MM.1S (cell line): ENCODE measurements around the gene TMEM43.
A peak's percentile ranks its signal among the peaks of the same experiment; 100 is the strongest.

Experiments used
- DNase-seq: peaks from one replicate; pipeline ENCODE4 v3.0.0-alpha.2; 2015
- H2AFZ ChIP-seq: fragments of 300-600 bp; sonication (generic); 2 replicates; pipeline ENCODE4 v1.6.0; 2016; ENCODE audit warnings: antibody characterized with exemption, low read length
- H3F3A ChIP-seq: fragments of 300-600 bp; sonication (generic); 2 replicates; pipeline ENCODE4 v1.6.1; 2016; ENCODE audit warnings: mild to moderate bottlenecking, antibody characterized with exemption, low read length, moderate library complexity, mixed read lengths; ENCODE audit not compliant: insufficient read depth
- H3K27ac ChIP-seq: fragments of 300-600 bp; sonication (generic); 2 replicates; pipeline ENCODE4 v1.5.1; 2016; ENCODE audit warnings: mild to moderate bottlenecking, low read length
- H3K27me3 ChIP-seq: fragments of 300-600 bp; sonication (generic); replicated peaks from 2 replicates; pipeline ENCODE4 v1.6.0; 2016; ENCODE audit warnings: low read length; ENCODE audit not compliant: insufficient read depth
- H3K36me3 ChIP-seq: fragments of 300-600 bp; sonication (generic); replicated peaks from 2 replicates; pipeline ENCODE4 v1.6.1; 2016; ENCODE audit warnings: mild to moderate bottlenecking, low read length, mixed read lengths; ENCODE audit not compliant: insufficient read depth
- H3K4me1 ChIP-seq: fragments of 300-600 bp; sonication (generic); 2 replicates; pipeline ENCODE4 v1.6.1; 2016; ENCODE audit warnings: low read length, mixed read lengths
- H3K4me2 ChIP-seq: fragments of 300-600 bp; sonication (generic); 2 replicates; pipeline ENCODE4 v1.6.0; 2016; ENCODE audit warnings: low read depth, low read length
- H3K4me3 ChIP-seq: fragments of 300-600 bp; sonication (generic); 2 replicates; pipeline ENCODE4 v1.5.1; 2016; ENCODE audit warnings: low read length, mixed read lengths
- H3K79me2 ChIP-seq: fragments of 300-600 bp; sonication (generic); 2 replicates; pipeline ENCODE4 v1.6.1; 2016; ENCODE audit warnings: mixed run types, low read length, mixed read lengths
- H3K9ac ChIP-seq: fragments of 300-600 bp; sonication (generic); 2 replicates; pipeline ENCODE4 v1.6.1; 2016; ENCODE audit warnings: low read length, mixed read lengths
- H3K9me2 ChIP-seq: fragments of 300-600 bp; sonication (generic); replicated peaks from 2 replicates; pipeline ENCODE4 v1.6.1; 2016; ENCODE audit warnings: mild to moderate bottlenecking, low read length, mixed read lengths; ENCODE audit not compliant: insufficient read depth
- H3K9me3 ChIP-seq: fragments of 300-600 bp; sonication (generic); replicated peaks from 2 replicates; pipeline ENCODE4 v1.6.1; 2016; ENCODE audit warnings: mild to moderate bottlenecking, low read length, mixed read lengths; ENCODE audit not compliant: insufficient read depth
- H4K20me1 ChIP-seq: fragments of 300-600 bp; sonication (generic); 2 replicates; pipeline ENCODE4 v1.6.1; 2016; ENCODE audit warnings: mild to moderate bottlenecking, low read length, moderate library complexity, mixed read lengths; ENCODE audit not compliant: insufficient read depth
- EZH2 ChIP-seq: fragments of 300-600 bp; sonication (generic); optimal IDR thresholded peaks from 2 replicates; pipeline ENCODE3; 2017; ENCODE audit warnings: low read depth, mild to moderate bottlenecking, antibody characterized with exemption, low read length, mixed read lengths
- EZH2phosphoT487 ChIP-seq: fragments of 300-600 bp; sonication (generic); IDR thresholded peaks from 2 replicates; pipeline ENCODE4 v1.6.1; 2018; ENCODE audit warnings: antibody characterized with exemption, low read length
- TF ChIP-seq, protein P1 (sequence below): fragments of 300-600 bp; sonication (generic); IDR thresholded peaks from 2 replicates; pipeline ENCODE4 v1.5.1; 2016; ENCODE audit warnings: antibody characterized with exemption, low read length, mixed read lengths

The TMEM43 gene

DNA sequence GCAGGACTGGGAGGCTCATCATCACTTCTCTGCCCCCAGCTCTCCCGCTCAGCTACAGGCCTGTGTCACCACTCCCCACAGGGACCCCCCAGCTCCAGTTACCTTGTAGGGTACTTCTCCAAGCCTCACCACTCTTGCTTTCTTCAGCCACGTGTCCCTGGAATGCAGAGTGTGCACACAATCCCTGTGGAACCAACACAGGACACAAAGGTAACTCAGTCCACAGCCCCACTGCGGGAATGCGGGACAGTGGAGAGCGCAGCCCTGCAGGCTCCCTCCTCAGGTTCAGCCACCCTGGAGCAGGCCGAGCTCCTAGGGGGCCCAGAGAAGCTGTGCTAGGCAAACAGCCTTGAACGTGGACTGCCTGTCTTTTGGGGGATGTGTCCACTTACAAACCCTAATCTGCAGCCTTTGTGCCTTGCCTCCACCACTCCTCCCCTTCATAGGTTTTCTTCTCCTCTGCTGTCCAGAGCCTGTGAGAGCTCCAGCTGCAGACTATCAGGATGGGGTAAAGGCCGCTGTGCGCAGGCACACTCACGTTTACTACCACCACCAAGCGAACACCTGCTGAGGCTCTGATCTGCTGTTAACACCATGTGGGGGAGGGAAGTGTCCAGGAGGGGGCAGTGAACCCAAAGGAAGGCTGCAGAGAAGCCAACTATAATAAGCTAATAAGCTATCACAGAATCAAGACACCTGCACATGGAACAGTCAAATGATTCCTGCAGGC is 27.5 kb downstream of the TMEM43 start:
- Histone ChIP-seq H4K20me1 (no peaks in the 10 kb centered on the region), H3K4me1 (no peaks in the 10 kb centered on the region), H3K79me2 (no peaks in the 10 kb centered on the region), H3K27ac (no peak overlapping the region), H2AFZ (no peak overlapping the region), H3F3A (no peaks in the 10 kb centered on the region), H3K4me3 (no peak overlapping the region), H3K9me2 (no peaks in the 10 kb centered on the region), H3K9me3 (no peaks in the 10 kb centered on the region), H3K36me3 (no peaks in the 10 kb centered on the region; the same call in 1 of the 2 replicates), H3K27me3 (no peaks in the 10 kb centered on the region), H3K9ac (no peak overlapping the region), H3K4me2 (no peak overlapping the region)
- DNase-seq: peak; percentile 10
- TF ChIP-seq, protein P1, sequence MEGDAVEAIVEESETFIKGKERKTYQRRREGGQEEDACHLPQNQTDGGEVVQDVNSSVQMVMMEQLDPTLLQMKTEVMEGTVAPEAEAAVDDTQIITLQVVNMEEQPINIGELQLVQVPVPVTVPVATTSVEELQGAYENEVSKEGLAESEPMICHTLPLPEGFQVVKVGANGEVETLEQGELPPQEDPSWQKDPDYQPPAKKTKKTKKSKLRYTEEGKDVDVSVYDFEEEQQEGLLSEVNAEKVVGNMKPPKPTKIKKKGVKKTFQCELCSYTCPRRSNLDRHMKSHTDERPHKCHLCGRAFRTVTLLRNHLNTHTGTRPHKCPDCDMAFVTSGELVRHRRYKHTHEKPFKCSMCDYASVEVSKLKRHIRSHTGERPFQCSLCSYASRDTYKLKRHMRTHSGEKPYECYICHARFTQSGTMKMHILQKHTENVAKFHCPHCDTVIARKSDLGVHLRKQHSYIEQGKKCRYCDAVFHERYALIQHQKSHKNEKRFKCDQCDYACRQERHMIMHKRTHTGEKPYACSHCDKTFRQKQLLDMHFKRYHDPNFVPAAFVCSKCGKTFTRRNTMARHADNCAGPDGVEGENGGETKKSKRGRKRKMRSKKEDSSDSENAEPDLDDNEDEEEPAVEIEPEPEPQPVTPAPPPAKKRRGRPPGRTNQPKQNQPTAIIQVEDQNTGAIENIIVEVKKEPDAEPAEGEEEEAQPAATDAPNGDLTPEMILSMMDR: peak; percentile 30
- TF ChIP-seq EZH2: no peak

DNA sequence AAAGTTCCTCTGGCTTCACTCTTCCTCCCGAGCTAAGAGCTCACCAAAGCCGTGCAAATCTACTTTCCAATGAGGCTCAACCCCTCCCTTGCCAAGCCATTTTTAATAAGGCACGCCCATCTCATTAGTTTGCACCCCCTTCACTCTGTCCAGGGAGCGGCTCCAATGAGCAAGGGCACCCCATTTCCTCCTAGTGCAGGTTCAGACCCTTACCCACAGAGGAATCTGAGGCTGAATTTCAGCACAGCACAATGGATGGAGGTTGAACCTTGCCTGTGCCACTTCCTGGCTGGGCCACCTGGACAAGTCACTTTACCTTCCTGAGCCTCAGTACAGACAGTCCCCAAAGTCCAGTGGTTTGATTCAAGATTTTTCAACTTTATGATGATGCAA is 28.1 kb downstream of the TMEM43 start:
- Histone ChIP-seq H3K36me3 (no peaks in the 10 kb centered on the region; the same call in 1 of the 2 replicates), H4K20me1 (no peaks in the 10 kb centered on the region), H3F3A (no peaks in the 10 kb centered on the region), H3K4me1 (no peaks in the 10 kb centered on the region), H3K4me3 (no peak overlapping the region), H3K79me2 (no peaks in the 10 kb centered on the region), H3K9me2 (no peaks in the 10 kb centered on the region), H3K4me2 (no peak overlapping the region), H3K27ac (no peak overlapping the region), H3K27me3 (no peaks in the 10 kb centered on the region), H3K9ac (no peak overlapping the region), H2AFZ (no peak overlapping the region), H3K9me3 (no peaks in the 10 kb centered on the region)
- TF ChIP-seq, protein P1: no peak
- TF ChIP-seq EZH2 (no peak), EZH2phosphoT487 (no peak)
- DNase-seq: no peak

DNA sequence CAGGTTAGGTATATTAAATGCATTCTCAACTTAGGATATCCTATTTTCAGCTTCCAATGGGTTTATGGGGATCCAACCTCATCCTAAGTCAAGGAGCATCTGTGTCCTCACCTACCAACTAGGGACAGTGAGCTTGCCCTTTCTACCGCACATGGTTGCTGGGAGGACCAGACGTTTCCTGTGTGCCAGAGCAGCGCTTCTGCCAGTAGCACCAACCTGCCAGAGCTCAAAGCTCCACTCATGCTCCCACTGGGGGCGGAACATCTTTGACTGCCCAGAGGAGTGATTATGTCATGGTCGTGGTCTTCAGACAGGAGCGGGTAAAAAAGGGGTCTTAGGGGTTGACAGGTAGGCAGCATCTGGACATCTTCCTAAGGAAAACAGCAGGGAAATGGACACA is 28.8 kb downstream of the TMEM43 start:
- Histone ChIP-seq H3F3A (no peaks in the 10 kb centered on the region), H2AFZ (no peak overlapping the region), H3K9me2 (no peaks in the 10 kb centered on the region), H4K20me1 (no peaks in the 10 kb centered on the region), H3K4me3 (no peak overlapping the region), H3K4me1 (no peaks in the 10 kb centered on the region), H3K27me3 (no peaks in the 10 kb centered on the region), H3K9me3 (no peaks in the 10 kb centered on the region), H3K36me3 (no peaks in the 10 kb centered on the region; the same call in 1 of the 2 replicates), H3K79me2 (no peaks in the 10 kb centered on the region), H3K27ac (no peak overlapping the region), H3K4me2 (no peak overlapping the region), H3K9ac (no peak overlapping the region)
- no peak for DNase-seq
- TF ChIP-seq EZH2: no peak
- TF ChIP-seq EZH2phosphoT487: no peak
- TF ChIP-seq, protein P1: no peak
